Activated effector memory CD4-positive, alpha-beta T cell treated with Interleukin-2 at 50 U/mL for 16 hours (primary cell): ENCODE data around the gene KMT2D.
A peak's percentile ranks its signal among the peaks of the same experiment; 100 is the strongest.

ENCODE experiments used
- DNase-seq: peaks from one replicate; pipeline ENCODE4 v3.0.0-alpha.2; 2020

The KMT2D gene

GRCh38 chr12:49031573-49032161, 28.9 kb downstream of the KMT2D start:
- DNase-seq: no peak

- DNase-seq: no peak
Observed at GRCh38 chr12:49030714-49031572, 29.7 kb downstream of the KMT2D start.

GRCh38 chr12:49030119-49030518, 30.5 kb downstream of the KMT2D start:
- DNase-seq: no peak

GRCh38 chr12:49028666-49029275, 31.8 kb downstream of the KMT2D start:
- no peak for DNase-seq

GRCh38 chr12:49027846-49028555, 32.6 kb downstream of the KMT2D start:
- DNase-seq: no peak

GRCh38 chr12:49026678-49027480, 33.7 kb downstream of the KMT2D start:
- no peak for DNase-seq

GRCh38 chr12:49026101-49026500, 34.5 kb downstream of the KMT2D start:
- no peak for DNase-seq

GRCh38 chr12:49025463-49025862, 35.1 kb downstream of the KMT2D start:
- no peak for DNase-seq

- no peak for DNase-seq
Observed at GRCh38 chr12:49024543-49024942, 36.1 kb downstream of the KMT2D start.

GRCh38 chr12:49023812-49024211, 36.8 kb downstream of the KMT2D start:
- DNase-seq: no peak

- no peak for DNase-seq
Observed at GRCh38 chr12:49022558-49023178, 37.9 kb downstream of the KMT2D start.

GRCh38 chr12:49021292-49021915, 39.2 kb downstream of the KMT2D start:
- no peak for DNase-seq

GRCh38 chr12:49020441-49020840, 40.2 kb downstream of the KMT2D start:
- no peak for DNase-seq

- no peak for DNase-seq
Observed at GRCh38 chr12:49019443-49020324, 40.9 kb downstream of the KMT2D start.

- DNase-seq: no peak
Observed at GRCh38 chr12:49019120-49019430, 41.5 kb downstream of the KMT2D start.

GRCh38 chr12:49018261-49019119, 42.1 kb downstream of the KMT2D start, which contains the start of gene PRKAG1:
PRKAG1 (minus strand) TSS chr12:49018776; CDS start chr12:49018740, 36 bp downstream.
- peak; percentile 95 for DNase-seq

- no peak for DNase-seq
Observed at GRCh38 chr12:49017891-49018260, 42.7 kb downstream of the KMT2D start.

- DNase-seq: no peak
Observed at GRCh38 chr12:49015196-49015595, 45.4 kb downstream of the KMT2D start.

- no peak for DNase-seq
Observed at GRCh38 chr12:49014547-49014946, 46.0 kb downstream of the KMT2D start.

GRCh38 chr12:49013428-49013827, 47.2 kb downstream of the KMT2D start:
- no peak for DNase-seq
